DND-41 (cell line): ENCODE results near the gene CCNY.

ENCODE experiments used
- CTCF ChIP-seq: IDR thresholded peaks from 2 replicates; pipeline ENCODE4 v1.5.1; 2012; ENCODE audit warnings: borderline replicate concordance, low read length, moderate library complexity, mild to moderate bottlenecking; ENCODE audit not compliant: poor library complexity, severe bottlenecking; ENCODE audit errors: extremely low read depth
- EZH2 ChIP-seq: IDR thresholded peaks from 3 replicates; pipeline ENCODE4 v1.6.1; 2012; ENCODE audit warnings: borderline replicate concordance, low read depth, mild to moderate bottlenecking, moderate library complexity, low read length, inconsistent platforms; ENCODE audit not compliant: severe bottlenecking

GRCh38 chr10:35511647-35512046 is 175.3 kb downstream of the CCNY start:
- no peak for TF ChIP-seq CTCF
- TF ChIP-seq EZH2 = no peak
